NCI-H526 treated with DMSO at 0.1 percent for 48 hours (cell line): ENCODE measurements around the gene SCML2.
"Not testable (repeated sequence)": the region's sequence is repeated elsewhere in the genome, so short reads cannot be mapped to it uniquely, and the experiment has no call there.

Source experiments
- DNase-seq: peaks from one replicate; lab custom pipeline; 2025; lab: John Stamatoyannopoulos, UW

The SCML2 gene

DNA sequence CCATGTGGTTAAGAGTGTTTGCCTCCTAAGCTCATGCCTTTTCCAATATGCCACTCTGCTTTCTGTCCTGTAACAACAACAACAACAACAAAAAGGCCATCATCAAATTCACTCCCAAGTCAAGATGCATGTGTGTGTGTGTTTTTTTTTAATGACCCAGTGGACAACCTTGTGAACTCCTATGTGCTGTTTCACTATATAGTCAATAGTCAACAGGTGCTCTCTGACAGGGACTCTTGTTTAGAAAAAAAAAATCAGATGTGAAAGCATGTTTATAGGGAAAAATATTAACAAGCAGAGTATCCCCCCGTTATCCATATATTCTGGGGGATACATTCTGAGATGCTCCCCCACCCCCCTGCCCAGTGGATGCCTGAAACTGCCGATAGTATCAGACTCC is 83.2 kb downstream of the SCML2 start:
- no peak for DNase-seq

DNA sequence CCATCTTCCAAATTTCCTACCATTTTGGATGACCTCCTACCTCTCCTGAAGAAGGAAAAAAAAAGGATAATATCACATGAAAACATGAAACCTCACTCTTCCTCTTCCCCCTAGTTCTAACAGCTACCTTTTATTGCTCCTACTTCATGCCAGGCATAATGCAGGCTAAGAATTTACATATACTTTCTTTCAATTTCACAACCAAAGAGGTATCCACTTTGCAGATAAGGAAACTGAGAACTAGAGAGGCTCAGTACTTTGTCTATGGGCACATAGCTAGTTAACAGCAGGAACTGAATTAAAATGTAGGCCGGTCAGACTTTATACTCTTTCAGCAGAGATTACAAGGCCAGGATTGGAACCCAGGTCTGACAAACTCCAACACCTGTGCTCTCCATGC is 99.4 kb downstream of the SCML2 start:
- no peak for DNase-seq

GRCh38 chrX:18252644-18253359 is 101.7 kb downstream of the SCML2 start:
- DNase-seq = no peak

GRCh38 chrX:18229646-18230045 is 124.8 kb downstream of the SCML2 start:
- DNase-seq = not testable (repeated sequence)

DNA sequence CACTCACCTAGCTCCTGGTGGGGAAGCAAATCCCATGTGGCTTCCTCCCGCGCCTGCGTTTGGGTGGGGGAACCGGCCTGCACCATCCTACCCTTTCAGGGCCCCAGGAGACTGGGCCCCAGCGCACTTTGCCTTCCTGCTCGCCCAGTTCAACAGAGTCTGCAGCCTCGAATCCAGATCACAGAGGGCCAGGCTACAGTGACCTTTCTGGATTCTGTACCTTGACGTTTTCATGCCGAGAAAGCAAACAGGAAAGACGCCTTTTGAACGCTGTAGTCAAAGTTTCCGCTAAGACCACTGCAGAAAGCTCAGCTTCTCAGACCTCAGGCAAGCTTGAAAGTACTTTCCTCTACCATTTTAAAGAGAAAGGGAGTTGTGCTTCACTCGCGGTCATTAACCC is 126.4 kb downstream of the SCML2 start:
- no peak for DNase-seq

DNA sequence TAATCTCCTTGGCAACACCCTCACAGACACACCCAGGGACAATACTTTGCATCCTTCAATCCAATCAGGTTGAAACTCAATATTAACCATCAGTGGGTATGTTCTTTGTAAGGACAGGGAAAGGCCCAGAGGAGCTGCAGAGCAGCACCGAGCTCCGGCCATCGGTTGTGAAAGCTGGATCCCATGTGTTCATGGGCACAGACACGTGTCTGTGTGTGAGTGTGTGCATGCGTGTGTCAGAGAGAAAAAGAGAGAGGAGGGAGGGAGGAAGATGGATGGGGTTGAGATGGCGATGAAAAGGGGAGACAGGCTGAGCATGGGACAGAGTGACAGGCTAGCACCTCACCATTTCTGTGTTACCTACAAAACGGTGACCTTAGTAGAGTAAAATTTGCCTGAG is 127.0 kb downstream of the SCML2 start:
- DNase-seq = no peak

DNA sequence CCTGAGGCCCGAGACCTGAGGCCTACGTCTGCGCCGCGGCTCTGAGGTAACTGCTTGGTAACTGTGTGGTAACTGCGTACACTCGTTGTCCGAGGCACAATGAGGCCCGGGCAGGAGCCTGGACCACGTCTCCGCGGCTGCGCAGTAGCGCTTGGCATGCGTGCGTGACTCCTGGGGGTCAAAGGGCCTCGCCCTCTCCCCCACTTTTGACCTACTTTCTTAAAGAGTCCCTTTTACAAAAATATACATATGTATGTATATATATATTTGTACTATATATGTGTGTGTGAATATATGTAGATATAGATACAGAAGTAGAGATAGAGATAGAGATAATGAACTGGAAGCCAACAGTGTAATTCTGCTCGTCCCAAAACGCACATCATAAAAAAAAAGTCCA is 133.7 kb downstream of the SCML2 start, which contains the start of gene BEND2:
BEND2 (minus strand) TSS at position 101 of the 400 bp plus-strand sequence. CDS start 136 bp downstream, outside the sequence.
- no peak for DNase-seq

- DNase-seq = no peak
These were observed 144.0 kb downstream of the SCML2 start for GRCh38 chrX:18210470-18210869.

- DNase-seq = no peak
These were observed 147.8 kb downstream of the SCML2 start for GRCh38 chrX:18206657-18207056.

DNA sequence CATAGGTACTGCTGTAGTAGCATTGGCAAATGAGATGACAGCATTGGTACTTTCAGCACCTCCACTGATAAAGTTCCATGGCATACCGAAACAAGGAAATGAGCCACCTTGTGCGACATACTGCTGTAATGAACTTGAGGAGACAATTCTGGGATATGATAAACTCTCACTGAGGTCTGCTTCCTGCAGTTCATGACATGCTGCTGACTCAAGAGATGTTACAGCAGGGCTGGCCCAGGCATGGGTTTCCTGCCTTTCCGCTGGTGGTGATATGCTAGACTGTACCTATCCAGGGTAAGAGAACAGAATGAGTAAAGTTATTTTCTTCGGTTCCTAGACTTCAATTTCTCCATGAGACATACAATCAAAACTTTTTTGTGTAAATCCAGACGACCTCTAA is 150.9 kb downstream of the SCML2 start:
- no peak for DNase-seq

GRCh38 chrX:18194688-18195087 is 159.8 kb downstream of the SCML2 start:
- DNase-seq = no peak
